HG03565 (cell line): ENCODE results near the gene CPT1C.

Source experiments
- ATAC-seq: cut with Tn5 transposase; IDR thresholded peaks from one replicate; pipeline ENCODE4 v1.9.1; 2021; ENCODE audit warnings: mild to moderate bottlenecking, moderate library complexity; ENCODE audit not compliant: unreplicated experiment

CPT1C gene

DNA sequence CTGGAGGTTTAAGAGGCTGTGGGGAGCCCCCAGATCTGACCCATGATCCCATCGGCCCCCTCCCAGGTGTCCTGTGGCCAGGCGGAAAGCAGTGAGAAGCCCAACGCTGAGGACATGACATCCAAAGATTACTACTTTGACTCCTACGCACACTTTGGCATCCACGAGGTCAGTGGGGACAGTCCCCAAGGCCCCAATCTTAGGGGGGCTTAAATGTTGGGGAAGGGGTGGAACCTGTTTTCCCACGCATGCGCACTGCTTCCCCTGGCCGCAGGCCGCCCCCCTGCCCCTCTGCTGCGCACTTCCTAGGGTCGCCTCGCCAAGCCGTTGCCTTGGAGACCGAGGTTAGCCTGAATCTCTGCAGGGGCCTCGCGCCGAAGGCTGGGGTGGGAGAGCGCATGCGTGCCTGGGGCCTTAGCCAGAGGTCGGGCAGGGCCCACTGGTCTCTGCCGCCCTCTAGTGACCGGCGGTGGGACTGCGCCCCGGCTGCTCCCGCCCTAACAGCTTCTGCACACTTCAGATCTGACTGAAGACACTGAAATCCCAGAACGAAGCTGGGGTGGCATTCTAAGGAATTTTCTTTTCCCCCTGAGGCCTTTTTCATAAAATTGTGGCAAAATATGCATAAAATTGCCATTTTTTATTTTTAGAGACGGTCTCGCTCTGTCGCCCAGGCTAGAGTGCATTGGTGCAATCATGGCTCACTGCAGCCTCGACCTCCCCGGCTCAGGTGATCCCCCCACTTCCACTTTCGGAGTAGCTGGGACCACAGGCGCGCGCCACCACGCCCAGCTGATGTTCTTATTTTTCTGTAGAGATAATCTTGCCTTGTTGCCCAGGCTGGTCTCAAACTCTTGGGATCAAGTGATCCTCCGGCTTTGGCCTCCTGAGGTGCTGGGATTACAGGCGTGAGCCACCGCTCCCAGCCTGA lies 10.2 kb upstream of the CPT1C start:
- no peak for ATAC-seq

DNA sequence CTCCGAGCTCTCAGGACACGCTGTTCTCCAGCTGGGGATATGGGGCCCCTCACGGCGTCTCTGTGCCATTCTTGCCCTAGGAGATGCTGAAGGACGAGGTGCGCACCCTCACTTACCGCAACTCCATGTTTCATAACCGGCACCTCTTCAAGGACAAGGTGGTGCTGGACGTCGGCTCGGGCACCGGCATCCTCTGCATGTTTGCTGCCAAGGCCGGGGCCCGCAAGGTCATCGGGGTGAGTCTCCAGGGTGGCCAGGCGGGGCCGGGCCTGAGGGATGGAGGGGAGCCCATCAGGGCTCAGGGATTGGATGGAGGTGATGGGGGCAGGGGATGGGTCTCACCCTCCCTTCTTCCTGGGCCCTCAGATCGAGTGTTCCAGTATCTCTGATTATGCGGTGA lies 9.1 kb upstream of the CPT1C start:
- no peak for ATAC-seq

DNA sequence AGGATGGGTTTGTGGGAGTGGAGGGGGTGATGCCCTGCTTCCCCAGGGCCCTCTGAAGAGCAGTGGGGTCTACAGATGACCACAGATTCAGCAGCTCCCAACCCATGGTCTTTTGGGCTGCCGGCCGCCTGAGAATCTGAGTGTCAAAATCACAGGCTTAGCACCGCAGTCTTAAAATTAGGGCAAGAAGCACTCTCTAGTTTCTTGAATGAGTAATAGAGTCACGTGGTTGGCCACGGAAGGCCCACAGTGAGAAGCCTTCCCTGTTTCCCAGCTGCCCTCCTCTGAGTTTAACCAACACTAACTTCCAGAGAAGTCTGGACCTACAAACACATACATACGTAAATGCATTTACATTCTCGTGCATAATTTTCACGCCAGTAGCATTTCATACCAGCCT lies 8.6 kb upstream of the CPT1C start:
- no peak for ATAC-seq

DNA sequence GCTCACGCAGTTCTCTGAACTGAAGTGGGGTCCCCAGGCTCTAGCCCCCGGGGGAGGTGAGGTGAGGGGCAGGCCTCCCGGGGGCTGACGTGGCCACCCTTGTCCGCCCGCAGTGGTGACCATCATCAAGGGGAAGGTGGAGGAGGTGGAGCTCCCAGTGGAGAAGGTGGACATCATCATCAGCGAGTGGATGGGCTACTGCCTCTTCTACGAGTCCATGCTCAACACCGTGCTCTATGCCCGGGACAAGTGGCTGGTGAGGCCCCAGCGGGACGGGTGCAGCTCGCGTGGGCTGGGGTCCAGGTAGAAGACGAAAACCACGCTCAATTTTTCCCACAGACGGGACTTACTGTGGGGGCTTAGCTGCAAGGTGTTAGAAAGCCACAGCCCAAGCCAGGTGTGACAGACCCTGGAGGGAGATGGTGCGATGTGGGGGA lies 7.1 kb upstream of the CPT1C start:
- no peak for ATAC-seq

DNA sequence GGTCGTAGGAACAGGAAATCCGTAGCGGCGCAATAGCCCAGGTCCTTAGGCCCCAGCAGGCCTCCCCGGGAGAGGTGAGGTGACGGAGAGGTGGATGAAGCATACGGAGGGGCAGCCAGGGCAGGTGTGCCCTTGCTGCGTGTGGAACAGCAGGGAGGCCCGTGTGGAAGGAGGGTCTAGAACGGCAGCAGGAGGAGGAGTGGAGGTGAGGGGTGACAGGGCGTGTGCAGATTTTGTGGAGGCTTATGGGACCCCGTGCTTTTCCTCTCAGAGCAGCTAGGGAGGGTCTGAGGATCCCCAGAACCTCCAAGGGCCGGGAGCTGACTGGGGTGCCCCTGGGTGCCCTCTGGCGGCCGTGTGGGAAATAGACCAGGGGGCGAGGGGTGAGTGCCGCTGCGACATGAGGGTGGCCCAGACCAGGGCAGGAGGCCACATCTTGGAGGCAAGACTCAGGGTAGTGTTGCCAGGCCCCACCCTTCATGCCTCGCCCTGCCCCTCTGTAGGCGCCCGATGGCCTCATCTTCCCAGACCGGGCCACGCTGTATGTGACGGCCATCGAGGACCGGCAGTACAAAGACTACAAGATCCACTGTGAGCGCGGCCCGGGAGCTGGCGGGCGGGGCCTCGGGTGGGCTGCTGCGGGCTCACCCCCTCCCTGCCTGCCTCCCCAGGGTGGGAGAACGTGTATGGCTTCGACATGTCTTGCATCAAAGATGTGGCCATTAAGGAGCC lies 6.5 kb upstream of the CPT1C start:
- no peak for ATAC-seq

DNA sequence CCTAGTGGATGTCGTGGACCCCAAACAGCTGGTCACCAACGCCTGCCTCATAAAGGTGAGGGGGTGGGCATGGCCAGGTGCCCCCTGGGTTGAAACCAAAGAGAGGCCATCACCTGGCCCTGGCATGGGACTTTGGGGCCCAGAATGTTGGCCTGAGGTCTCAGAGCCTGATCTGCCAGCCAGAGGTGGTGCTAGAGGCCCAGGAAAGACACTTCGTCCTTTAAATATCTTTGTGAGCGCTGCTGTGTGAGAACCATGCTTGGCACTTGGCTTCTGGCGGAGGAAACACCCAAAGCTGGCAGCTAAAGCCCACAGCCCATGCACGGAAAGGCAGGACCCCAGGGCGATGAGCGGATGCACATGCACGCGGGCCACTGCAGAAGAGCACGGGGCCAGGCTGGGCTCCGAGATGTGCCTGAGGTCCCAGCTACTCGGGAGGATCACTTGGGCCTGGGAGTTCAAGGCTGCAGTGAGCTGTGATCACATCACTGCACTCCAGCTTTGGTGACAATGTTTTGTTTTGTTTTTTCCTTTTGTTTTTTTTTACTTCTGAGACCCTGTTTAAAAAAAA lies 5.8 kb upstream of the CPT1C start:
- ATAC-seq, result no peak

DNA sequence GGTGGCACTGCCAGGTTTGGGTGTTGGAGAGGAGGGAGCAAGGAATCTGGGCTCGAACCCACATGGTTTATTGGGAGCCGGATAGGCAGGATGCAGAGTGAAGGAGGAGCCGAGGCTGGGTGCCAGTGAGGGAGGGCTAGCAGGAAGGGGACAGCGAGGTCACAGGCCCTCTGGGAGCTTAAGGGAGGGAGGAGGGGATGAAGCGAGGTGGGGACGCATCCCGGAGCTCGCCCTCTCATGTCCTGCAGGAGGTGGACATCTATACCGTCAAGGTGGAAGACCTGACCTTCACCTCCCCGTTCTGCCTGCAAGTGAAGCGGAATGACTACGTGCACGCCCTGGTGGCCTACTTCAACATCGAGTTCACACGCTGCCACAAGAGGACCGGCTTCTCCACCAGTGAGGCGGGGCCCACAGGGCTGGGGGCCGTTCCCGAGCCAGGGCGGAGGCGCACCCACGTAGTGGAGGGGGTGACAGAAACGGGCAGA lies 5.0 kb upstream of the CPT1C start:
- no peak for ATAC-seq

DNA sequence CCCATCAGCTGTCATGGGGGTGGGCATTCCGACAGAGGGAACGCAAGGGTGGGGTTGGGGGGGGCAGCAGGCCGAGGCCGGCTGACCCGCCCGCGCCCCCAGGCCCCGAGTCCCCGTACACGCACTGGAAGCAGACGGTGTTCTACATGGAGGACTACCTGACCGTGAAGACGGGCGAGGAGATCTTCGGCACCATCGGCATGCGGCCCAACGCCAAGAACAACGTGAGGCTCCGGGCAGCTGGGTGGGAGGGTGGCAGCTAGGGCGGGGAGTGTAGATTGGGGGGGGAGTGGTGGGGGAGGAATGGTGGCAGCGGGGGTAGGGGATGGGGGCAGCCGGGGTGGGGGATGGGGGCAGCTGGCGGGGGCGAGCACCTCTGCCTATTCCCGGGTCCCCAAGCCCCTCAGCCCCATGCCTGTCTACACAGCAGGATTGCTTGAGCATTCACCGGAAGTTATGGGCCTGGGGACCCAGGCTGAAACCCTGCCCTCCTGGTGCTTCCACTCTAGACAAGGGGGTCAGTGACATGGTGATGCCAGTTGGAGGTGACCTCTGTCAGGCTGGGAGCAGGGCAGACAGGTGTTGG lies 4.3 kb upstream of the CPT1C start:
- ATAC-seq, result no peak

DNA sequence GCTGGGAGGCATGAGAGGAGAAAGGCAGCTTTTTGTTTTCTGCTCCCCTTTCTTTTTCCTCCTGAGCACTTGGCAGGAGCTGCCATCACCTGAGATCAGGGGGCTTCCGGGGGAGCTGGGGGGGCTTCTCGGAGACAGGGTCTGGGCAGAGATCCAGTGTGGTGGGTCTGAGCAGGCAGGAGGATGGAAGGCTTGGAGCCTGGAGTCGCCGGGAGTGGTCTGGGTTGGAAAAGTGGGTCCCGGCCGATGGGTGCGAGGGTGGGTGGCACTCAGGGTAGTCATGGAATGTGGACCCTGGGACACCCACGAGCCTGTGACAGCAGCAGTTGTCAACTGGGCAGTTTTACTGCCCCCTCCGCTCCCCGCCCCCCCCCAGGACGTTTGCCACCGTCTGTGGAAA lies 3.8 kb upstream of the CPT1C start:
- ATAC-seq, result no peak

DNA sequence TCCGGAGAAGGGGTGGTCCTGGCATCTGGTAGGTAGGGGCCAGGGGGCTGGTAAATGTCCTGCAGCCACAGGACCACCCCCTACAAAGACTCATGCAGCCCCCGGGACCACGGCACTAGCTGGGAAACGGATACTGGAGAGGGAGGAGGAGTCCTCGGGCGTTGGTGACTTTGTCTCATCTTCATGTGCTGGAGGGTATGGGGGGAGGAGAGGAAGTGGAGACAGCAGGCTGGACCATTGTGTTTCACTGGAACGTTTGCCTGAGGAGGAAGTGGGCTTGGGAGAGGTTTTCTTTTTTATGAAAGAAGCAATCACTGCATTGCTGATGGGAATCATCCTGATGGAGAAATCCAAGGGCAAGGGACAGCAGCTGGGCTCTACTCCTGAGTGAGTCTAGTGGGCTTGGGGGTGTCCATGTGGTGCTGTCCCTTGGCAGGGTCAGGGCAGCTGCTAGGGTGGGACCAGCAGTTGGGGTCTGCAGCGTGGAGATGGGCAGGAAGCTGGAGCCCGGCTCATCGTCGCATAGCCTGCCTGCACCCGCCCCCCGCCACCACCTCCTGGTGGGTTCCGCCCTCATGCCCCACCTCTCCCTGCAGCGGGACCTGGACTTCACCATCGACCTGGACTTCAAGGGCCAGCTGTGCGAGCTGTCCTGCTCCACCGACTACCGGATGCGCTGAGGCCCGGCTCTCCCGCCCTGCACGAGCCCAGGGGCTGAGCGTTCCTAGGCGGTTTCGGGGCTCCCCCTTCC lies 3.2 kb upstream of the CPT1C start:
- ATAC-seq, result no peak

DNA sequence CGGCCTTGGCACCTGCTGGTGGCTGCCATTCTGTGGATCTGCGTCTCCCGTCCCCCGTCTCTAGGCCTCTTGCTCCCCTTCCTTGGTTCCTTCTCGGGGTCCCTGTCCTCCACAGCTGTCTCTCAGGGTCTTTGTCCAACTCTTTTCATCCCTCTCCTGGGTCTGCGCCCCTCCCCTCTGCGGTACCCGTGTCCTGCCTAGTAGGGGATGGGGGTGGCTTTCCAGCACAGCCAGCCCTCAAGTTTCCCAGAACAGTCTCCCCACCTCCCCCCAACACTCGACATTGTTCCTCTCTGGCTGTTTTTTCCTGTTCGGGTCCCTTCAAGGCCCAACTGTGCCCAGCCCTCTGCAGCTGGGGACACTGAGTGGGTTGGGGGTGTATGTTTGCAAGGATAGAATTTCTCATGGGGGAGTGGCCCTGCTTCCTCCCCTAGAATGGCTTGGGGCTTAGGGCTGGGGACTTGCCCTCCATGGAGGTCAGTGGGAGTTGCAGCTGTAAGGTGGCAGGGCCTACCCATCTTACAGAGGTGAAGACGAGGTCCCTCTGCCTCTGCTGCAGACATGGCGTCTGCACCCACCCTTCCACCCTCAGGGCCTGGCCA lies 2.3 kb upstream of the CPT1C start:
- no peak for ATAC-seq

DNA sequence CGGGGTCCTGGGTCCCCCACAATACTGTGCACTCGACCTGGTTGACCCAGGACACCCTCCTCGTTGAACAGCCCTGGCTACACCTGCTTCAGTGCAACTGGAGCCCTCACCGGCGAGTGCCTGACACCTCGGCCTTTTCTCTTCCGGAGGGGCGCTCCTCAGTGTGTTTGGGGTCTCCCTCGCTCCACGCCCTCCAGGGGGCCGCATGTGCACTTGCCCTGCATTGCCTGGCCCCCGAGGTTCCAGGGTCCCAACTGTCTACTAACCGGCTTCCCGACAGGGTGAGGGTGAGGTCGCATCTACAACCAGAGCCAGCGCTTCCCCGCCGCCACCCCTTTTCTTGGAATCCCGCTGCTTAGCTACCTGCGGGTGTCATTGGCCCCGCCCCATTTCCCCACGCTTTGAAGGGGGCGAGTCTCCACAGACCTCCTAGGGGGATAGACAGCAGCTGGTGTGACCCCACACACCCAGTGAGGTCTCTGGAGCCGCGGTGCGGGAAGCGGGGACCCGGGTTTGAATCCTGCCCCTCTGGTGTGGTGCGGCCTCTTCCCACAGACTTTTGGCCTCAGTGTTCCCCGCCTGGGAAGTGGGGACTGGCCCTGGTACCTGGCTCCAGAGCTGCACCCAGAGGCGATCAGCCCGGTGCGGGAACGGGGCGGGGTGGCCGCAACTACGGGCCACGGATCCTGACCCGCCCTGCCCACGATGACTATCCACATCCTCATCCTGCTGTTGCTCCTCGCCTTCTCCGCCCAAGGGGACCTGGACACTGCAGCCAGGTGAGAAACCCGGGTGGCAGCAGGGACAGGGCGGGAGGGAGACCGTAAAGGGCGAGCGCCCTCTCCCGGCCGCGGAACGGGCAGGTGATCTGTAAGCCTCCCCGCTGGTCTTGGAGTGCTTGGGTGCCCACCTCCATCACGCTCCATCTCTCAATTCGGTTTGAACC lies 1.5 kb upstream of the CPT1C start, which contains the start of gene ADM5:
Gene ADM5, plus strand, starts transcription at position 462 of the 946 bp plus-strand sequence. Its CDS starts 244 bp downstream, at position 706.
- ATAC-seq, result no peak

DNA sequence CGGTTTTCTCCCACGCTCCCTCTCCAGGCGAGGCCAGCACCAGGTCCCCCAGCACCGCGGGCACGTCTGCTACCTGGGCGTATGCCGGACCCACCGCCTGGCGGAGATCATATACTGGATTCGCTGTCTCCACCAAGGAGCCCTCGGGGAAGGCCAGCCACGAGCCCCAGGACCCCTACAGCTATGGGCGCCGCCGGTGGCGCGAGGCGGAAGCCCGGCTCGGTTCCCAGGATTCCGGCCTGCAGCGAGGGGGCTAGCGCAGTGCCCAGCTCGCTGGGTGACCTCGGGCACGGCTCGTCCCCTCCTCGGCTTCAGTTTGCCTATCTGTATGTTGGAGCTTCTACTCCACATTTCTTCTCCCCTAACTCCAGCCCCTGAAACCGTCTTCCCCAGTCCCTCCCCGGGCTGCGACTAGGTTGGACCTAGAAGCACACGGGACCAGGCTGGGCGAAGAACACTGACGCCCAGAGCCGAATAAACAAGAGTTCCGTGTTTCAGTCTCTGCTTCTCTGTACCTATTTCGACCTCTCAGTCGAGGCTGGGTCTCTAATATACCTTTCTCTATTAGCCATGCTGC lies 749 bp upstream of the CPT1C start:
- ATAC-seq, result no peak

DNA sequence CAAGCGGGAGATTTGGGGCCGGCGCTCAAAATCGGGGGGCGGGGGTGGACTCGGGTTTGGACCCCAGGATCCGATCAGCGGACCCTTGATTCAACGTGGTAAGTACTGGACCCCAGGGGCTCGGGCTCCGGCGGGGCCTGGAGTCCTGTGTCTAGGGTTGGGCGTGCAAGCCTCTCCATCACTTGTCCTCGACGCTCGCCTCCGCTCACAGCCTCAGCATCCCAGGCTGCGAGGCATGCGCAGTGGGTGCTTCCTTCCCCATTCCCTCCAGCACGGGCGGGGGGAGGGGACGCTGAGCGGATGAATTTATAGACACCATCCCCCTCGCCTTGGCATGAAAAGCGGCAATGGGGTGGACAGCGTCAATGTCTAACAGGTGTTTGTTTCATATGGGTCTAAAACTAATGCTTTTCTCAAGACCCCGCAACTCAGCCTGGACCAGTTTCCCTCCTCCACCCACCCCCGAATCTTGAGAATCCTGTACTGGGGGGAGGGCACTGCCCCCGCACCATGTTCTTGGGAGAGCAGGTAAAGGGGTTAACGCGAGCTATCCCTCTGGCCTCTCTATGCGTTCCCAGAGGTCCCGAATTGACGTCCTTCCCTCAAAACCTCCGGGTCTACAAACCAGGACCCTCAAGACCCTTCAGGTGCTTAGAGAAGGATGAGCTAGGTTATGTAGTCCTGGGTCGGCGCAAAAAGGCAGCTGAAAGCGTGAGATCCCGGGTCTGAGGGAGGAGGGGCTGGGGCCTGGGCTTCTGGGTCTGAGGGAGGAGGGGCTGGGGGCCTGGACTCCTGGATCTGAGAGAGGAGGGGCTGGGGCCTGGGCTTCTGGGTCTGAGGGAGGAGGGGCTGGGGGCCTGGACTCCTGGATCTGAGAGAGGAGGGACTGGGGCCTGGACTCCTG lies 579 bp downstream of the CPT1C start:
- no peak for ATAC-seq

DNA sequence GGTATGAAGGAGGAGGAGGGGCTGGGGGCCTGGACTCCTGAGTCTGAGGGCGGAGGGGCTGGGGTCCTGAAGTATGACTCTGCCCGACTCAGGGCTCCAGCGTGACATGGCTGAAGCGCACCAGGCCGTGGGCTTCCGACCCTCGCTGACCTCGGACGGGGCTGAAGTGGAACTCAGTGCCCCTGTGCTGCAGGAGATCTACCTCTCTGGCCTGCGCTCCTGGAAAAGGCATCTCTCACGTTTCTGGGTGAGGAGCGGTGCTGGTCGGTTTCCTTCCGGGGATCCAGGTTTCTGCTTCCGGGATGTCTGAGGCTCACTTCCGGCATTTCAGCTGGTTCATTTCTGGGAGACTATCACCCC lies 1.2 kb downstream of the CPT1C start:
- no peak for ATAC-seq

DNA sequence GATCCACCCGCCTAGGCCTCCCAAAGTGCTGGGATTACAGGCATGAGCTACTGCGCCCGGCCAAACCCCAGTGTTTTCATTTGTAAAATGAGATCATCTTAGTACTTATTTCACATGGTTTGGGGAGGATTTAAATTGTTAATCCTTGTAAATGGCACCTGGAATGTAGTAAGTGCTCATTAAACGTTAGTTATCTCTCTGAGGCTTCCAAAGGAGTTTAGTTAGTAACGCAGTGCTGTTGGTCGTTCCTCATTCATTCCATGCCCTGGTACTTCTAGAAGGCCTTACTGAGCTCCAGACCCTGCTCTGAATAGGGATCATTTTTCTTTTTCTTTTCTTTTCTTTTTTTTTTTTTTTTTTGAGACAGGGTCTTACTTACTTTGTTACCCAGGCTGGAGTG lies 5.2 kb downstream of the CPT1C start:
- ATAC-seq, result no peak

DNA sequence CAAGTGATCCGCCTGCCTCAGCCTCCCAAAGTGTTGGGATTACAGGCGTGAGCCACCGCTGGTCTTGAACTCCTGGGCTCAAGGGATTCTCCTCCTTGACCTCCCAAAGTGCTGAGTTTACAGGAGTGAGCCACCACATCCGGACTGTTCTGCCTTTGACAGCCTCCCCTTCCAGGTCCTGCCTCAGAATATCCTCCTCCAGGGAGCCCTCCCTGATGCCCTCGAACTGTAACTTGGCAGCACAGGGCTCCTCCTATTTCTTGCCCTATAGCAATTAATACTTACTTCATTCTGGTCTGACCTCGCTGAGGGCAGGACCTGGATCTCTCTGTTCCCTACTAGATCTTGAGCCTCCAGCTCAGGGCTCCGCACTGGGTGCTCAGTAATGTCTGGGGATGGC lies 5.9 kb downstream of the CPT1C start:
- ATAC-seq, result no peak

DNA sequence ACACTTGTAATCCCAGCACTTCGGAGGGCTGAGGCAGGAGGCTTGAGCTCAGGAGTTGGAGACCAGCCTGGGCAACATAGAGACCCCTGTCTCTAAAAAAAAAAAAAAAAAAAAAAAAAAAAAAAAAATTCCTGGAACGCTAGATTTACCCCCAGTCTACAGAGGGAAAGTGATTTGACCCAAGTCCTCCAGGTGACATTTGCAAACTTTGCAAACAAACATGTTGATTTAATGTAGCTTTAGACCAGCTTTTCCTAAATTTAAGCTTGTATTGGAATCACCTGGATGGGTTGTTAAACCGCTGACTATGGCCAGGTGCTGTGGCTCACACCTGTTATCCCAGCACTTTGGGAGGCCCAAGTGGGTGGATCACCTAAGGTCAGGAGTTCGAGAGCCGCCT lies 8.4 kb downstream of the CPT1C start:
- no peak for ATAC-seq
